Measurements from ENCODE around the gene HOXD9. TPM values are rescaled to one million over a fixed set of nuclear protein-coding genes. Genes with fewer than 3 reads are reported as not detected.

HOXD9 gene
- total and polyA plus RNA-seq, 9 donors = 0.75 to 8.8 (median 4.7) TPM

DNA sequence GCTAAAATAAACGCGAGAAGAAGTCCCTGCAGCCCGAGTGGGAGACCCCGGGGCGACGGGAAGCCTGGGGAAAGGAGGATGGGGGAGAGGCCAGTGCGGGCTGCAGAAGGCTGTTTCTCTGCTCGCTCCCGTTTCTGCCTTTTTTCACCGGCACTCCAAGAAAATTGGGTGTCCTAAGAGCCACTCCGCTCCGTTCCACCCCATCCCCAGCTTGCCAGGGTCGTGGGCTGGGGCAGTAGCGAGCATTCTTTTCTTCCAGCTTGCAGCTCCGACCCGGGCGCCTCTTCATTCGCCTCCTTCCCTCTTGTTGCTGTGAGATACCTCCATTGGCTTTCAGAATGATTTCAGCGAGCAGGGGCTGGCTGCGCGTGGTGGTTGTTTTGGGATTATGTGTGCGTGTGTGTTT is 35.7 kb downstream of the HOXD9 start:
- no peak overlapping the region for H3K27ac ChIP-seq (ENCODE audit: low read length)
- no peaks in the 10 kb centered on the region for H3K9me3 ChIP-seq (replicated peaks; ENCODE audit: control insufficient read depth, low read depth, low read length)
- 60% methylated on average over 11 of the region's 22 CpGs for WGBS (ENCODE audit: insufficient coverage)
- H3K27me3 ChIP-seq (ENCODE audit: control insufficient read depth, insufficient read depth, low read length) = peaks cover 85% of the 10 kb centered on the region
- peaks cover 9% of the 10 kb centered on the region for H3K36me3 ChIP-seq (ENCODE audit: control insufficient read depth, insufficient read depth, low read length)
- no peak overlapping the region for H3K4me3 ChIP-seq (ENCODE audit: low read length)
- DNase-seq = no peak
- peaks cover 51% of the 10 kb centered on the region for H3K4me1 ChIP-seq (ENCODE audit: control insufficient read depth, insufficient read depth, low read length)

DNA sequence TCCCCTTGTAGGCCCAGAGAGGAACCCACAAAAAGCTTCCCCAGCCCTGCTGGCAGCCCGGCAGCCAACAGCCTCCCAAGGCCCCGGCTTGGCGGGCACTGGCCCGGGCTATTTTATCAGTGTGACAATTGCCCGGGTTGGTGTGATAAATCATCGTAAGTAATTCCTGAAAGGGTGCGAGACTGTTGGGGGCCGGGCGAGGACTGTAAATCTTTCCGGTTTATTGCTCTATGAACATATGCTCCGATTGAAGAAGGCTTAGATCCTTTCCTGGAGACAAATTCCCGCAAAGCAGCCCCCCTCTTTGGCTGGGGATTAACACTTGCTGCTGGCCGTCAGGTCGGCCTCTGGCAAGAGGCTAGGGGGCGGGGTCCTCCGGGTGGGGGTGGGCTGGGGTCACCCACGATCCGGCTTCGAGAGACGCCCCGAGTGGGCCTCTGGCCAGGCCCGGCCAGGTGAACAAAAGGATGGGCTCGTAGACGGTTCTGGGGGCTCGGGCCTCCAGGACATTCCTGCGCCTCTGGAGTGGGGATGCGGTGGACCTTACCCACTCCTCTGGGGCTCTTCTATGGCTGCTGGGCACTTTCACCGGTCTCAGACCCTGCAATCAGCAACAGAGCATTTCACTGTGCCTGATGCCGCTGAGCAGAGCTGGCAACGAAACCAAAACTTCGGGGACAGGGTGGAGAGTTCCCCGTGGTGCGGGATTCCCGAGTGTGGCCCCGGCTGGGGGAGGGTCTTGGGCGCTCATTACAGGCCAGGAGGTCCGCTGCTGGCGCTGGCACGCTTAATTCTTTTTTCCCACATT is 36.5 kb downstream of the HOXD9 start:
- Histone ChIP-seq H3K36me3 (ENCODE audit: control insufficient read depth, insufficient read depth, low read length) (peaks cover 3% of the 10 kb centered on the region), H3K27ac (ENCODE audit: low read length) (no peak overlapping the region), H3K4me1 (ENCODE audit: control insufficient read depth, insufficient read depth, low read length) (peaks cover 51% of the 10 kb centered on the region), H3K9me3 (replicated peaks; ENCODE audit: control insufficient read depth, low read depth, low read length) (peaks cover 3% of the 10 kb centered on the region), H3K4me3 (ENCODE audit: low read length) (no peak overlapping the region), H3K27me3 (ENCODE audit: control insufficient read depth, insufficient read depth, low read length) (peaks cover 90% of the 10 kb centered on the region)
- WGBS (ENCODE audit: insufficient coverage) = 43% methylated on average over 22 of the region's 39 CpGs
- DNase-seq = no peak

DNA sequence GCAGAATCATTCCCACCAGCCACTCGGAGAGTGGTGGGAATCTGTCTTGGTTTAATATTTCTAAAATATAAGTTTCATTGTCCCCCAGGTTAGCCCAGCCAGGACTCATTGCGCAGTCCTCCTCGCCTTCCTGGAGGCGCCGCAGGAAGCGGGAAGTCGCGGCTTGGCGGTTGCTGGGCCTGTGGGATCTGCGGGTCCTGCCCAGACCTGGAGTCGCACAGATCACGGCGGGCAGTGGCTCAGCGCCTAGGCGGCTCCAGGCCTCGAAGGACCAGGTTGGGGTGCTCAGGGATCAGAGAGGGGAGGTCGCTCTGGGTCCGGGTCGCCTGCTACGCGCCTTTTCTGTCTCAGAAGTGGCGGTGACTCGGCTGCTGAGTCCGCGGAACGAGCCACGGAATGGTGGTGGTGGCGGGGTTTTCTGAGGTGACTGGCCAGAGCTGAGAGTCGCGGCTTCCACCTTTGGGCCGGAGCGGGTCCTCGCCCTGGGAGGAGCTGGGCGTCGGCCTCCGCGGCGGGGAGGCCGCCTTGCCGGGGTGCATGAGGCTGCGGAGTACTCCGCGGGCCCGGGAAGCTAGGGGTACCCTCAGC is 37.2 kb downstream of the HOXD9 start:
- Histone ChIP-seq H3K9me3 (replicated peaks; ENCODE audit: control insufficient read depth, low read depth, low read length) (peaks cover 3% of the 10 kb centered on the region), H3K27me3 (ENCODE audit: control insufficient read depth, insufficient read depth, low read length) (peaks cover 94% of the 10 kb centered on the region), H3K36me3 (ENCODE audit: control insufficient read depth, insufficient read depth, low read length) (no peaks in the 10 kb centered on the region), H3K4me3 (ENCODE audit: low read length) (peak overlapping the region; percentile 26), H3K27ac (ENCODE audit: low read length) (no peak overlapping the region), H3K4me1 (ENCODE audit: control insufficient read depth, insufficient read depth, low read length) (peaks cover 55% of the 10 kb centered on the region)
- WGBS (ENCODE audit: insufficient coverage) = 28% methylated on average over 36 of the region's 44 CpGs
- DNase-seq = no peak

DNA sequence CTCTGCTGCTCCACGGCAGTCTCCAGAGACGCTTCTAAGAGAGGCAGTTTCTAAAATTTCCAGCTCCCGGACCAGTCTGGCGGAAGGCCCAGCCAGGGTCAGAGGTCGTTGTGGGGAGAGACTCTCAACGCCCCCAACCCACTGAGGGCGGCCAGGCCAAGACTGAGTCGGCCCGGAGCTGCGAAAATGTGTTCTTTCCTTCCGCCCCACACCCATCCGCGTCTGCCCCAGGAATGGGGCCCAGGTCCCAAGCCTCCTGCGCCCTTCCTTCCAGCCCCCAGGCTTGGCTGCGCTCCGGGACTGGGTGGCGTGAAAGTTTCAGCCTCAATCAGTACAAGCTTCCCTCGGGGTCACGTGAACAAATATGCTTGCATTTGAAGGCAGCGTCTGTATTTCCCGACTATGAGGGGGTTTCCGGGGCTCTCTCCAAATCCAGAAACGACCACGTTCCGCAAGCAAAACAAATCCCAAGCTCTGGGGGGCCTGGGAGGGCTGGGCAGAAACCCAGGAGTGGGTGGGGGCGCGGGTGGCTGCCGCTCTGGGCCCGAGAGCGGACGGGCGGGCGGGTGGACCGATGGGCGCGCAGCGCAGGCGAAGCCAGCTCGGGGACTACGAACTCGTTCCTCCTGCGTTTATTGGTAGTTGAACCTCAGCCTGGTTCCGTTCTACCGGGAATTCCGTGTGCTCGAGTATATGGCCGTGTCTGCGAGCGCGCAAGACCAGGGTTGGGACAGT is 37.9 kb downstream of the HOXD9 start:
- H3K4me3 ChIP-seq (ENCODE audit: low read length) = peak overlapping the region; percentile 26

DNA sequence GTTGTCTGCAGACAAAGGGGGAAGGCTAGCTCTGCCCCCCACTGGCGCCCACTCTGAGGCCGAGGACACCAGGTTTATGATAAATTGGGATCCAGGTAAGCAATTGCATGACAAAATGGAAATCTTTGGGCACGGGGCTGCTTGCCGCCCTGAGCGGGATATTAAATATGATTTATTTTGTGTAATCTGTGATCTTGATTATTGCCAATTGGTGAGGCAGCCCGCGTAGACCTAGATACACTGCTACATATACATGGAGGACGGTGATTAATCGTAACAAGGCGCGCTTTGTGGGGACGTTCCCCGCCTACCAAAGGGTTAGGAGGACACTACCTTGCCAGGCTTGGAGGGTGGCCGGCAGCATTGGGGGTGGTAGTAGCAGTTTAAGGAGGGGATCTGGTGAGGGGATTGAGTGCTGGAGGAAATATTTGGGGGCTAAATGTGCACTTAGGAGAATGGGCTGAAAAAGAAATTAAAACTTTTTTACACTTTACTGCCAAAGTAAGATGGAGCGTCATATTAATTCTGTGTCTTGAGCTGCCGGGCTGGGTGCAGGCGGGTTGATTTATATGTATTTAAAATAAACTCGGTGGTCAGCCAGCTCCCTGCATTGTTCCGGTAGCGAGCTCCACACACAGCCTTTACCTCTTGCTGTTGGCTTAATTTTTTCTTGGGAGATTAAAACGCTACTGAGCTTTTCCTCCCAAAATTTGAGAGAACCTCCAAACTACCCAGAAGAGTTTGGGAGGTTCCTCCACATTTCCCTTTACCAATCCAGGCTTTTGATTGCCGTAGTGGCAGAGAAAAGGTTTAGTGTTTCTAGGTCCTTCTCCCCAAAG is 38.7 kb downstream of the HOXD9 start:
- H3K4me3 ChIP-seq (ENCODE audit: low read length) = no peak overlapping the region
- 20% methylated on average over 11 of the region's 22 CpGs for WGBS (ENCODE audit: insufficient coverage)

More for the DNA sequence above, 37.9 kb downstream of the HOXD9 start:
- Histone ChIP-seq H3K27me3 (ENCODE audit: control insufficient read depth, insufficient read depth, low read length) (peaks cover 96% of the 10 kb centered on the region), H3K9me3 (replicated peaks; ENCODE audit: control insufficient read depth, low read depth, low read length) (peaks cover 3% of the 10 kb centered on the region), H3K27ac (ENCODE audit: low read length) (no peak overlapping the region), H3K36me3 (ENCODE audit: control insufficient read depth, insufficient read depth, low read length) (no peaks in the 10 kb centered on the region), H3K4me1 (ENCODE audit: control insufficient read depth, insufficient read depth, low read length) (peaks cover 62% of the 10 kb centered on the region)
- WGBS (ENCODE audit: insufficient coverage) = 29% methylated on average over 37 of the region's 50 CpGs
- peak; percentile 60 for DNase-seq

DNA sequence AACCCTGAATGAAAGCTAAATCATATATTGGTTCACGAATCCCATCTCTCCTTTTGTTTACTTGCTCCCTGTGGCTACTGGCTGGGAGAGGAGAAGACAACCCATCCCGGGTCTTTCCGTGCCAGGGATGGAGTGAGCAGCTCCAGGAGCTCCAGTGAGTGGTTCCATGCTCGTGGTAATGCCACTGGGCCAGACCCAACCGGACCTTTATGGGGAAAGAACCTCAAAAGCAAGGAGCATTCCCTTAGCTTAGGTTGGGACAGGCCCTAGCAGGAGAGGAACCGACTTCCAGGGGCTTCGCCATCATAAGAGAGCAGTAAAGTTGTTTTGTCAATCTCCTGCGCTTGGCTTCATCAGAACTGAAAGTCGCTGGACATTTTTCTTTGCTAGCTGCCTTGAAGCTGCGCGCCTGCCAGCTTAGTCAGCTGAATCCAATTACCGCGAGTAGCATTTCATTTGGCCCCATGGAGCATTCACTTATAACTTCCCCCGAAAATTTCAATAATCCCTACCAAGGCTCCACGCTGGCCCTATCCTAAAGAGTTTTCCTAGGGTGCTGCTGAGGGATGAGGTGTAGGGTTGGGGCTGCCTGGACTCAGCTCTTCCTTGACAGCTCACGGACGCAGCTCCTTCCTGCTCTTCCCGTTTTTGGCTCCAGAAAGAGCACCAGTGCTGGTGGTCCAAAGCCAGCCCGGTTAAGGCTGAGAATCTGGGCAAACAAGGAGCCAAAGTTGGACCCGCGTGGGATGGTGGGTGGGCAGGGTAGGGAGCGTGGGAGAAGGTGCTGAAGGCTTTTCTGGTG is 39.5 kb downstream of the HOXD9 start:
- no peak overlapping the region for H3K4me3 ChIP-seq (ENCODE audit: low read length)
- WGBS (ENCODE audit: insufficient coverage) = 10% methylated on average over 15 of the region's 22 CpGs

More for the DNA sequence above, 38.7 kb downstream of the HOXD9 start:
- DNase-seq = no peak
- Histone ChIP-seq H3K4me1 (ENCODE audit: control insufficient read depth, insufficient read depth, low read length) (peaks cover 64% of the 10 kb centered on the region), H3K9me3 (replicated peaks; ENCODE audit: control insufficient read depth, low read depth, low read length) (peaks cover 3% of the 10 kb centered on the region), H3K36me3 (ENCODE audit: control insufficient read depth, insufficient read depth, low read length) (no peaks in the 10 kb centered on the region), H3K27me3 (ENCODE audit: control insufficient read depth, insufficient read depth, low read length) (peaks cover 97% of the 10 kb centered on the region), H3K27ac (ENCODE audit: low read length) (no peak overlapping the region)

DNA sequence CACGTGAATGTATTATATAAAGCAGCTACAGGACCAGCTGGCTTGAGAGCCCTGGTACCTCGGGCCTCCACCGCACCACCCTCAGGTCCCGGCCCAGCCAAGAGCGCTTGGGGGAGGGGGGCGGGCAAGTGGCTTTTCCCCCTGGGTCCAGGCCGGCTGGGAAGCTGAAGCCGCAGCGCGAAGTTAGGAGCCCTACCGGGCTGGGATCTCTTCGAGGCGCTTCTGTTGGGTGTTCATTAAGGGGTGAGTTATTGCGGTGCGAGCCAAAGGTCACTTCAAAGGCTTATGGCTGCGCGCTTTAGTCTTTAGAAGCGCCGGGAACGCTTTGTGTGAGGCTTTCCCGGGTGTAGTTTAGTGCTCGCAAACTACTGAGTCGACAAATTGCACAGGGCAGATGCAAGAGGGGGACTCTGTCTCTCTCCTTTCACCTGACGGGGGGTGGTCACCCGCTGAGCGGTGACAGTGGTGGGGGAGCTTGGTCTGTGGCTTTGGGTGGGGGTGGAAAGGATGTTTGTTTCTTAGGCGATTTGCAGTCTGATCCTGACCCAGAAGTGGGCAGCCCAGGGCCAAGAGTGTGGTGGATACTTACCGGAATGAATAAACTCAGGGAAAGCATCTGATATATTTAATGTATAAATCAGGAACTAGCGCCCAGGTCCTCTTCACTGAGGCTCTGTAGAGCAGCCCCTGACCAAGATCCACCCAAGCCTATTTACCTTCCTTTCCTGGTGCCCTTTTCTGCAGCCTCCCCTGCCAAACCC is 40.6 kb downstream of the HOXD9 start:
- DNase-seq = no peak
- no peak overlapping the region for H3K27ac ChIP-seq (ENCODE audit: low read length)
- WGBS (ENCODE audit: insufficient coverage) = 26% methylated on average over 21 of the region's 29 CpGs
- peaks cover 3% of the 10 kb centered on the region for H3K9me3 ChIP-seq (replicated peaks; ENCODE audit: control insufficient read depth, low read depth, low read length)
- H3K27me3 ChIP-seq (ENCODE audit: control insufficient read depth, insufficient read depth, low read length) = peaks cover 85% of the 10 kb centered on the region
- no peaks in the 10 kb centered on the region for H3K36me3 ChIP-seq (ENCODE audit: control insufficient read depth, insufficient read depth, low read length)
- no peak overlapping the region for H3K4me3 ChIP-seq (ENCODE audit: low read length)
- peaks cover 50% of the 10 kb centered on the region for H3K4me1 ChIP-seq (ENCODE audit: control insufficient read depth, insufficient read depth, low read length)

More for the DNA sequence above, 39.5 kb downstream of the HOXD9 start:
- H3K27me3 ChIP-seq (ENCODE audit: control insufficient read depth, insufficient read depth, low read length) = peaks cover 93% of the 10 kb centered on the region
- no peaks in the 10 kb centered on the region for H3K36me3 ChIP-seq (ENCODE audit: control insufficient read depth, insufficient read depth, low read length)
- H3K27ac ChIP-seq (ENCODE audit: low read length) = no peak overlapping the region
- peak; percentile 90 for DNase-seq
- H3K9me3 ChIP-seq (replicated peaks; ENCODE audit: control insufficient read depth, low read depth, low read length) = peaks cover 3% of the 10 kb centered on the region
- peaks cover 59% of the 10 kb centered on the region for H3K4me1 ChIP-seq (ENCODE audit: control insufficient read depth, insufficient read depth, low read length)

DNA sequence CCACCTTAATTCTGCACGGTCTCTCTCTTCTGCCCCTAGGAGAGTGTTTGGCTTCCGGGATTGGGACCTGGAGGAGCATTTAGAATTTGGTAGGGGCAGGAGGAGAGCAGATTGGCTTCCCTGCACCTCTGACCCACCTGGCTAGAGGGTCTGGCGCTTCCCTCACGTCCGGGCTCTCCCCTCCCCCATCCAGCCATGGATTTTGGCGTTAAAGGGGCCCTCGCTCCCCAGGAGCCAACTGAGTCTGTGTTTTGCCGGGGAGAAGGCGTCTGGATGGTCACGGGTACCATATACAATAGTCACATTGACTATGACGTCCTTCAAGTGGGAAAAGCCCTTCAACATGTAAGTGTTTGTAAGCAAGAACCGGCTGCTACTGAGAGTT is 41.1 kb downstream of the HOXD9 start:
- WGBS (ENCODE audit: insufficient coverage) = 52% methylated on average over 3 of the region's 12 CpGs
- DNase-seq = no peak
- H3K4me3 ChIP-seq (ENCODE audit: low read length) = no peak overlapping the region

More for the DNA sequence above, 41.1 kb downstream of the HOXD9 start:
- Histone ChIP-seq H3K9me3 (replicated peaks; ENCODE audit: control insufficient read depth, low read depth, low read length) (peaks cover 3% of the 10 kb centered on the region), H3K4me1 (ENCODE audit: control insufficient read depth, insufficient read depth, low read length) (peaks cover 48% of the 10 kb centered on the region), H3K36me3 (ENCODE audit: control insufficient read depth, insufficient read depth, low read length) (no peaks in the 10 kb centered on the region), H3K27ac (ENCODE audit: low read length) (no peak overlapping the region), H3K27me3 (ENCODE audit: control insufficient read depth, insufficient read depth, low read length) (peaks cover 84% of the 10 kb centered on the region)

All from muscle of leg (tissue), 11 donors.